ENCODE measurements around the gene AP3D1. TPM values are rescaled to one million over a fixed set of nuclear protein-coding genes. Genes with fewer than 3 reads are reported as not detected.
A peak's percentile ranks its signal among the peaks of the same experiment; 100 is the strongest.

AP3D1 gene
- total RNA-seq, 2 experiments from 2014 or later = 41.8 to 41.9 TPM

DNA sequence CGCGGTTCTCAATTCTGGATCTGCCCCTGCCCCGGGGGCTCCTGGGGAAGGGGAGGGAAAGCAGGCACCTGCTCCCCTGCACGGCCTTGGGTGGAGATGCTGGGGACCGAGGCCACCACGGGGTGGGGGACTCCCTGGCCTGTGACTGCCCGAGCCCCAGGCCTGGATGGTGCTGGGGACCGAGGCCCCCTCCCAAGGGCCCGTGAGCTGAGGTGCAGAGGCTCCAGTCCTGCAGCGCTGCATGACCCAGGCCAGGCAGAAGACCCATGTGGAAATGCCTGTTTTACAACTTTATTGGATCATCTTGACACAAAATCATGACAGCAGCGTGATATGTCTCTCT is 50.7 kb downstream of the AP3D1 start:
- H3K27ac Mint-ChIP-seq = no peak overlapping the region

GRCh38 chr19:2099937-2100718 is 51.2 kb downstream of the AP3D1 start:
- ChIA-PET POLR2A (no interaction called here), CTCF (no interaction called here)
- H3K27me3 ChIP-seq (ENCODE audit: control insufficient read depth in 1 of 2, insufficient read depth in 2 of 2, low read length in 2 of 2) = no peaks in the 10 kb centered on the region
- H3K9me3 ChIP-seq (ENCODE audit: control insufficient read depth in 1 of 2, insufficient read depth in 1 of 2, low read length in 2 of 2) = peaks cover 0 to 7% of the 10 kb centered on the region in 2 experiments
- H3K27me3 Mint-ChIP-seq = no peaks in the 10 kb centered on the region
- no peak for ATAC-seq (ENCODE audit: poor library complexity)
- no peak overlapping the region for H3K27ac Mint-ChIP-seq
- peaks cover 43% of the 10 kb centered on the region for H3K36me3 Mint-ChIP-seq (ENCODE audit: low read depth)
- no peaks in the 10 kb centered on the region for H3K9me3 Mint-ChIP-seq
- peaks cover 44% of the 10 kb centered on the region for H3K36me3 ChIP-seq (ENCODE audit: insufficient read depth, low read length)
- no peak overlapping the region for H3K27ac ChIP-seq (ENCODE audit: low read depth in 1 of 2, low read length in 2 of 2)
- no peak overlapping the region for H3K4me3 Mint-ChIP-seq
- TF ChIP-seq, protein P1, sequence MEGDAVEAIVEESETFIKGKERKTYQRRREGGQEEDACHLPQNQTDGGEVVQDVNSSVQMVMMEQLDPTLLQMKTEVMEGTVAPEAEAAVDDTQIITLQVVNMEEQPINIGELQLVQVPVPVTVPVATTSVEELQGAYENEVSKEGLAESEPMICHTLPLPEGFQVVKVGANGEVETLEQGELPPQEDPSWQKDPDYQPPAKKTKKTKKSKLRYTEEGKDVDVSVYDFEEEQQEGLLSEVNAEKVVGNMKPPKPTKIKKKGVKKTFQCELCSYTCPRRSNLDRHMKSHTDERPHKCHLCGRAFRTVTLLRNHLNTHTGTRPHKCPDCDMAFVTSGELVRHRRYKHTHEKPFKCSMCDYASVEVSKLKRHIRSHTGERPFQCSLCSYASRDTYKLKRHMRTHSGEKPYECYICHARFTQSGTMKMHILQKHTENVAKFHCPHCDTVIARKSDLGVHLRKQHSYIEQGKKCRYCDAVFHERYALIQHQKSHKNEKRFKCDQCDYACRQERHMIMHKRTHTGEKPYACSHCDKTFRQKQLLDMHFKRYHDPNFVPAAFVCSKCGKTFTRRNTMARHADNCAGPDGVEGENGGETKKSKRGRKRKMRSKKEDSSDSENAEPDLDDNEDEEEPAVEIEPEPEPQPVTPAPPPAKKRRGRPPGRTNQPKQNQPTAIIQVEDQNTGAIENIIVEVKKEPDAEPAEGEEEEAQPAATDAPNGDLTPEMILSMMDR (IDR thresholded peaks at IDR 0.05) = no peak
- H3K4me1 ChIP-seq (ENCODE audit: insufficient read depth, low read length) = peaks cover 25% of the 10 kb centered on the region
- intact Hi-C loops (cut with DNase I, micrococcal nuclease) = loop anchor here in 1 of 2 experiments (5.0 kb wide), 1 partner anchor 238 kb away; the partner anchor contains the start of gene KLF16
- no peak overlapping the region for H3K4me3 ChIP-seq (ENCODE audit: low read length)
- H3K4me1 Mint-ChIP-seq (ENCODE audit: low read depth) = peaks cover 10% of the 10 kb centered on the region
- DNase-seq = peak in 1 of 14 experiments; percentile 41

More for the DNA sequence above, 50.7 kb downstream of the AP3D1 start:
- Mint-ChIP-seq H3K4me3 (no peak overlapping the region), H3K36me3 (ENCODE audit: low read depth) (peaks cover 45% of the 10 kb centered on the region), H3K27me3 (no peaks in the 10 kb centered on the region), H3K9me3 (no peaks in the 10 kb centered on the region), H3K4me1 (ENCODE audit: low read depth) (peaks cover 10% of the 10 kb centered on the region)
- H3K36me3 ChIP-seq (ENCODE audit: insufficient read depth, low read length) = peaks cover 50% of the 10 kb centered on the region
- peaks cover 4 to 13% of the 10 kb centered on the region in 2 experiments for H3K9me3 ChIP-seq (ENCODE audit: control insufficient read depth in 1 of 2, insufficient read depth in 1 of 2, low read length in 2 of 2)
- no peak for DNase-seq
- peaks cover 19% of the 10 kb centered on the region for H3K4me1 ChIP-seq (ENCODE audit: insufficient read depth, low read length)
- POLR2A ChIA-PET = no interaction called here
- CTCF ChIA-PET = no interaction called here
- ATAC-seq (ENCODE audit: poor library complexity) = no peak
- H3K27me3 ChIP-seq (ENCODE audit: control insufficient read depth in 1 of 2, insufficient read depth in 2 of 2, low read length in 2 of 2) = no peaks in the 10 kb centered on the region
- H3K4me3 ChIP-seq (ENCODE audit: low read length) = no peak overlapping the region
- no peak overlapping the region for H3K27ac ChIP-seq (ENCODE audit: low read depth in 1 of 2, low read length in 2 of 2)
- intact Hi-C loops (cut with DNase I, micrococcal nuclease) = no loop called here
- TF ChIP-seq, protein P1 (IDR thresholded peaks at IDR 0.05) = no peak

GRCh38 chr19:2099054-2099501 is 52.3 kb downstream of the AP3D1 start:
- TF ChIP-seq, protein P1 (IDR thresholded peaks at IDR 0.05) = no peak
- Histone ChIP-seq H3K27ac (ENCODE audit: low read depth in 1 of 2, low read length in 2 of 2) (no peak overlapping the region), H3K4me3 (ENCODE audit: low read length) (no peak overlapping the region), H3K4me1 (ENCODE audit: insufficient read depth, low read length) (peaks cover 32% of the 10 kb centered on the region), H3K27me3 (ENCODE audit: control insufficient read depth in 1 of 2, insufficient read depth in 2 of 2, low read length in 2 of 2) (no peaks in the 10 kb centered on the region), H3K9me3 (ENCODE audit: control insufficient read depth in 1 of 2, insufficient read depth in 1 of 2, low read length in 2 of 2) (no peaks in the 10 kb centered on the region), H3K36me3 (ENCODE audit: insufficient read depth, low read length) (peaks cover 37% of the 10 kb centered on the region)
- POLR2A ChIA-PET = no interaction called here
- peaks cover 16% of the 10 kb centered on the region for H3K4me1 Mint-ChIP-seq (ENCODE audit: low read depth)
- ATAC-seq (ENCODE audit: poor library complexity) (no peak), DNase-seq (peak in 1 of 14 experiments; percentile 47)
- H3K4me3 Mint-ChIP-seq = no peak overlapping the region
- intact Hi-C loops (cut with DNase I, micrococcal nuclease) = loop anchor here in 1 of 2 experiments (5.0 kb wide), 1 partner anchor 237 kb away; the partner anchor contains the start of gene KLF16
- peaks cover 46% of the 10 kb centered on the region for H3K36me3 Mint-ChIP-seq (ENCODE audit: low read depth)
- no peaks in the 10 kb centered on the region for H3K9me3 Mint-ChIP-seq
- CTCF ChIA-PET = no interaction called here
- no peaks in the 10 kb centered on the region for H3K27me3 Mint-ChIP-seq
- no peak overlapping the region for H3K27ac Mint-ChIP-seq
